Measurements from ENCODE around the gene THUMPD2. TPM values are rescaled to one million over a fixed set of nuclear protein-coding genes. Genes with fewer than 3 reads are reported as not detected.
"Not testable (repeated sequence)": the region's sequence is repeated elsewhere in the genome, so short reads cannot be mapped to it uniquely, and the experiment has no call there.

THUMPD2 gene
- polyA plus RNA-seq, 1 experiment, result 4.1 TPM

GRCh38 chr2:39728941-39729351 lies 50.1 kb downstream of the THUMPD2 start:
- no peak overlapping the region for H3K4me3 ChIP-seq (ENCODE audit: low read depth, low read length)
- TF ChIP-seq, protein P1, sequence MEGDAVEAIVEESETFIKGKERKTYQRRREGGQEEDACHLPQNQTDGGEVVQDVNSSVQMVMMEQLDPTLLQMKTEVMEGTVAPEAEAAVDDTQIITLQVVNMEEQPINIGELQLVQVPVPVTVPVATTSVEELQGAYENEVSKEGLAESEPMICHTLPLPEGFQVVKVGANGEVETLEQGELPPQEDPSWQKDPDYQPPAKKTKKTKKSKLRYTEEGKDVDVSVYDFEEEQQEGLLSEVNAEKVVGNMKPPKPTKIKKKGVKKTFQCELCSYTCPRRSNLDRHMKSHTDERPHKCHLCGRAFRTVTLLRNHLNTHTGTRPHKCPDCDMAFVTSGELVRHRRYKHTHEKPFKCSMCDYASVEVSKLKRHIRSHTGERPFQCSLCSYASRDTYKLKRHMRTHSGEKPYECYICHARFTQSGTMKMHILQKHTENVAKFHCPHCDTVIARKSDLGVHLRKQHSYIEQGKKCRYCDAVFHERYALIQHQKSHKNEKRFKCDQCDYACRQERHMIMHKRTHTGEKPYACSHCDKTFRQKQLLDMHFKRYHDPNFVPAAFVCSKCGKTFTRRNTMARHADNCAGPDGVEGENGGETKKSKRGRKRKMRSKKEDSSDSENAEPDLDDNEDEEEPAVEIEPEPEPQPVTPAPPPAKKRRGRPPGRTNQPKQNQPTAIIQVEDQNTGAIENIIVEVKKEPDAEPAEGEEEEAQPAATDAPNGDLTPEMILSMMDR (IDR thresholded peaks at IDR 0.05; ENCODE audit: insufficient read depth, low read depth, low read length), result peak; percentile 71
- H3K27me3 ChIP-seq (ENCODE audit: control insufficient read depth, insufficient read depth, low read length), result no peaks in the 10 kb centered on the region
- H3K36me3 ChIP-seq (ENCODE audit: control insufficient read depth, insufficient read depth, low read length), result no peaks in the 10 kb centered on the region
- ChIA-PET CTCF (interaction anchor here (0.6 to 4.2 kb wide), 14 partner anchors 9 to 668 kb away, joined by 3 to 29 read pairs (median 6); no protein-coding TSS in a partner anchor), POLR2A (no interaction called here)
- no peak for DNase-seq (ENCODE audit: low read depth)

DNA sequence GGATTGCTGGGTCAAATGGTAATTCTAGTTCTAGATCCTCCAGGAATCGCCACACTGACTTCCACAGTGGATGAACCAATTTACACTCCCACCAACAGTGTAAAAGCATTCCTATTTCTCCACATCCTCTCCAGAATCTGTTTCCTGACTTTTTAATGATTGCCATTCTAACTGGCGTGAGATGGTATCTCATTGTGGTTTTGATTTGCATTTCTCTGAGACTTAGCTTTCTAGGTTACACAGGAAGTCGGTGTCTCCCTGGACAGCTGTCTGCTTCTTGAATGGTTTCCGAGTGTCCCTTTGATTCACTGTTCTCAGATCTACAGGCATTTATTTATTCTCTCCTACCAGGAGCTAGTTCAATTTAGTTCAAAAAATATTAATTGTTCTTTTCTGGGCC lies 51.0 kb downstream of the THUMPD2 start:
- DNase-seq (ENCODE audit: low read depth); H3K27me3 ChIP-seq (ENCODE audit: control insufficient read depth, insufficient read depth, low read length); H3K36me3 ChIP-seq (ENCODE audit: control insufficient read depth, insufficient read depth, low read length); H3K4me3 ChIP-seq (ENCODE audit: low read depth, low read length); POLR2A ChIA-PET: not testable (repeated sequence)
- CTCF ChIA-PET, result interaction anchor here (0.6 to 3.7 kb wide), 7 partner anchors 13 to 216 kb away, joined by 3 to 19 read pairs (median 4); no protein-coding TSS in a partner anchor

- Histone ChIP-seq H3K36me3 (ENCODE audit: control insufficient read depth, insufficient read depth, low read length) (no peaks in the 10 kb centered on the region), H3K27me3 (ENCODE audit: control insufficient read depth, insufficient read depth, low read length) (no peaks in the 10 kb centered on the region), H3K4me3 (ENCODE audit: low read depth, low read length) (no peak overlapping the region)
- ChIA-PET CTCF (no interaction called here), POLR2A (no interaction called here)
- TF ChIP-seq, protein P1 (IDR thresholded peaks at IDR 0.05; ENCODE audit: insufficient read depth, low read depth, low read length), result no peak
- DNase-seq (ENCODE audit: low read depth), result peak; percentile 94
These were observed 53.7 kb downstream of the THUMPD2 start for GRCh38 chr2:39725401-39725800.

DNA sequence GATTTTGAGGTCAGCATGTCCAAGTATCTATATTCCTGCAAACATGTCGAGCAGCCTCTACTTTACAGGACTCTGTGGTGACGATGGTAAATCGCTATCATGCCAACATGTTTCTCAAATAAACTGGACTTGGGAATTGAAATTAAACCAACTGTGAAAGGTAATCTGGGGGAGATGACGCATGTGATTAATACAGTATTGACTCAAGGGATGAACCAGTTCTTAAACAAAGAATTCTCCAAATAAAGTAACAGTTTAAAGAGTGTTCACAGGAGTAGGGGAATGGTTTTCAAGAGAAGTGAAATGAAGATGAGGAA lies 54.3 kb downstream of the THUMPD2 start:
- no peaks in the 10 kb centered on the region for H3K27me3 ChIP-seq (ENCODE audit: control insufficient read depth, insufficient read depth, low read length)

DNA sequence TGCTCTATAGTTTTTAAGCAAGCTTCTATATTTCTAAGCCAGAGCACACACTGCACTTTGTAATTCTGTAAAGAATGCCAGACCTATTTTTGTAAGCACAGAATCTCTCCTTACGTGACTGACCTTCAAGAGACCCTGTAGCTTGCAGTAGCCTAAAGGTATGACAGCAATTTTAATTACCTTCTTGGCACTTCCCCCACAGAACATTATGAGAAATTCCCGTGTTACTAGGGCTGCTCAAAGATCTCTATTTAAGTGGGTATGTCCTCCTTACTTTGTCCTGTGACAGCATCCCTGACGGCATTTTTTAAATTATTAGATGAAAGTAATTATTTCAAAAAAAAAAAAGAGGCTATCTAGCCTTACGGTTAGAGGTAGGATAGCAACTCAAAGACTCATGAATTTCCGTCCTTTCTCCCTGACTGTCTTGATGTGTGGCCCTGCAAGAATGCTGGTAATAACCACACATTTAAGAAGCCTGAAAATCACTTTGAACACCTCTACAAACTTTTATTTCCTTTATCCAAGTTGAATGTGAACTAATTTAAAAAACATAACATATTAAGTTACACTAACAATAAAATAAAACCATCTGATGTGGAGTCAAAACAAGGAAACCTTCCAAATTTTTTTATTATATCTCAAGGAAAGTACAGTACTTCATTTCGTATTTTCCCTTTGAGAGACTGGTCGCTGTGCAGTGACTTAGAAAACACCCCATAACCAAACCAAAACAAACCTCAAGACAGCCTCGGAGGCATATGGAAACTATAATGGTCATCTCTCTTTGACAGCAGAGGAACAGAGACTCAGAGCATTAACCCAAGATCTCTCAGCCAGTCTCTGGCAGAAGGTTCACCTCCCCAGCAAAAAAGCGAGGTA lies 54.9 kb downstream of the THUMPD2 start:
- peak; percentile 68 for DNase-seq (ENCODE audit: low read depth)
- H3K27me3 ChIP-seq (ENCODE audit: control insufficient read depth, insufficient read depth, low read length), result no peaks in the 10 kb centered on the region
- H3K4me3 ChIP-seq (ENCODE audit: low read depth, low read length), result no peak overlapping the region
- TF ChIP-seq, protein P1 (IDR thresholded peaks at IDR 0.05; ENCODE audit: insufficient read depth, low read depth, low read length), result no peak
- H3K36me3 ChIP-seq (ENCODE audit: control insufficient read depth, insufficient read depth, low read length), result no peaks in the 10 kb centered on the region
- ChIA-PET CTCF (interaction anchor here (0.6 to 1.0 kb wide), 2 partner anchors 25 to 248 kb away, joined by 3 read pairs; no protein-coding TSS in a partner anchor), POLR2A (interaction anchor here (0.6 kb wide), 1 partner anchor 19 kb away, joined by 4 read pairs; no protein-coding TSS in a partner anchor)

More for the DNA sequence above, 54.3 kb downstream of the THUMPD2 start:
- POLR2A ChIA-PET, result no interaction called here
- DNase-seq (ENCODE audit: low read depth), result no peak
- no peaks in the 10 kb centered on the region for H3K36me3 ChIP-seq (ENCODE audit: control insufficient read depth, insufficient read depth, low read length)
- TF ChIP-seq, protein P1 (IDR thresholded peaks at IDR 0.05; ENCODE audit: insufficient read depth, low read depth, low read length), result no peak
- no peak overlapping the region for H3K4me3 ChIP-seq (ENCODE audit: low read depth, low read length)
- CTCF ChIA-PET, result no interaction called here

All from BJ (cell line).